ENCODE measurements around the gene MSX1.

GRCh38 chr4:4860600-4861389 is 1.3 kb downstream of the MSX1 start:
- TF ChIP-seq CTCF (IDR thresholded peaks at IDR 0.05) (no peak), EZH2phosphoT487 (IDR thresholded peaks at IDR 0.05) (peak; percentile 90)

Data from neural progenitor cell (in vitro differentiated cells).